GM18505 (cell line): ENCODE measurements around the gene C11orf52.

Experiments
- ATAC-seq: cut with Tn5 transposase; IDR thresholded peaks from one replicate; pipeline ENCODE4 v1.9.1; 2021; ENCODE audit not compliant: unreplicated experiment
- POLR2A ChIP-seq: IDR thresholded peaks from 4 replicates; pipeline ENCODE4 v1.6.1; 2011; ENCODE audit warnings: borderline replicate concordance; ENCODE audit not compliant: insufficient read depth, insufficient read length; ENCODE audit errors: extremely low read depth

The C11orf52 gene

DNA sequence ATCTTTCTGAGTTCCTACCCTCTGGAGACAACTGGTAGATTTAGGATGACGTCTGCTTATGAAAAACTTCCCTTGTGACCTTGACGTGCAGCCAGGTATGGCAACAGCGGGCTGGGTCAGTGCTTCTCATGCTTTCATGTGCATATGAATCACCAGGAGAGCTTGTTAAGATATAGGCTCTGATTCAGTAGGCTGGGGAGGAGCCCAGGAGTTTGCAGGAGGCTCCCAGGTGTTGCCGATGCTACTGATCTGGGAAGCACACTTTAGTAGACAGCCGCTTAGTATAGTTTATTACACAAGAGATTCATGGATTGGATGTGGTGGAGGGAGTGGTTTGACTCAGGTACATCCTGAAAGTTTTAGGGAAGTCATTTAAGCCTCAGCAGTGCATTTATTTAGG, 42.2 kb downstream of the C11orf52 start:
- no peak for ATAC-seq

DNA sequence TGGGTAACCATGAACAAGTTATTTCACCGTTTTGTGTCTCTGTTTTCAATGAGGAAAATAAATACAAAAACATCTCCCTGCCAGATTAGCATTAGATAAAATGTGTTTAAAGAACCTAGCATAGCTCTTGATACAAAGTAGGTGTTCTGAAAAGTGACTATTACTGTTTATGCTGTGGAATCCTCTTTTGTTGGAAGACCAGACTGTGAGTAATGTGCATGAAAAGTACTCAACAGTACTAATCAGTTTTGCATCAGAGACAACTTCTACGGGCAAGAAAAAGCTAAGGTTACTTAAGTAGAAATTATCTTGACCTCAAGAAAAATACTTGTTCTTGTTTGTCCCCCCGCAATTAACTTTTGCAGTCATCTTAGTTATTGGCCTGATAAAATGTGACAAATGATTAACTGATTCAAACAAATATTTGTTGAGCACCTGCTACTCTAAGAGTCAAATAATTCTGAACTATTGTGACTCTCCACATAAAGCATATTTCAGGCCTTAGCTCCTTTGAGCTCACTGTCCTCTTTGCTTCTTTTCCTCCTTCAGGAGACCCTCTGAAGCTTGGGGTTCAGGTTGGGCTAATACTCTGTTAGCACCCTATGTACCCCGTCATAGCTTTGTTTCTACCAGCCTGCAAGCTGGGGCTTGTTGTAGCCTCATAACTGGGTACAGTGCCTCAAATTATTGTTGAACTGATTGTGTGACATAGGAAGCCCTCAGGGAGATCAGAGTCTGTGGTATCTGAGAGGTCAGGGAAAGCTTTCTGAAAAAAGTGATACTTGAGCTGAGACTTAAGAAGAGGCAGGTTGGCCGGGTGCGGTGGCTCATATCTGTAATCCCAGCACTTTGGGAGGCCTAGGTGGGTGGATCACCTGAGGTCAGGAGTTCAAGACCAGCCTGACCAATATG, 42.9 kb downstream of the C11orf52 start:
- no peak for TF ChIP-seq POLR2A
- ATAC-seq, result no peak

More for the DNA sequence above, 42.2 kb downstream of the C11orf52 start:
- TF ChIP-seq POLR2A, result no peak

DNA sequence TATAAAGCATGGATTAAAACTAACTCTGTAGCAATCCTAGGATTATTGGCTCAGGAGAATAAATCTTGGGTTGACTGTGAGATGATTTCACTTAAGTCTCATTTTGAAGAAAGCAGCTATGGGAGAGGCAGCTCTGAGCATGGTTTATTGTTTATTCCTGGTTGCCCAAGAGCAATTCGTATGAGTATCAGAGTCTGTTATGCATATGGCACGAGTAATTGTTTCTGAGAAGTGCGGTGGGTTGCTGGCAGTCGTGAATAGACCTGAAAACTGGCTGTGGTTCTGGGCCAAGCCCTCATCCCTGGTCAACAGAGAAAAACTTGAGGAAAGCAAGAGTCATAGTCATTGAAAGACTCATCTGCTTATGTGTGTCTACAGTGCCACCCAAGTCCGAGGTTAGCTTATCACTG, 45.2 kb downstream of the C11orf52 start:
- no peak for ATAC-seq
- no peak for TF ChIP-seq POLR2A

DNA sequence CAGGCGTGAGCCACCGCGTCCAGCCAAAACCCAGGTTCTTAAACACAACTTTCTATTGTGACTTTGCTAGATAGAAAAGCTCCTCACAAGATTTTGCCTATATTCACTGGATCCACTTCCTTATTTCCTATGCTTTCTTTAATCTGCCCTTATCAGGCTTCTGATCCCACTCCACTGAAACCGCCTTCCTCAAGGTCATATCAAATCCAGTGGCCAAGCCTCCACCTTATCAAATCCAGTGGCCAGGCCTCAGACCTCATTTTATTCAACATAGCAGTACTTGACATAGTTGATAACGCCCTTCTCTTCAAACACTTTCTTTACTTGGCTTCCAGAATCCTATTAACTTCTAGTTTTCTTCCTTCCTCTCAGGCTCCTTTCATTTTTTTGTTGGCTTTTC, 48.0 kb downstream of the C11orf52 start:
- no peak for ATAC-seq

DNA sequence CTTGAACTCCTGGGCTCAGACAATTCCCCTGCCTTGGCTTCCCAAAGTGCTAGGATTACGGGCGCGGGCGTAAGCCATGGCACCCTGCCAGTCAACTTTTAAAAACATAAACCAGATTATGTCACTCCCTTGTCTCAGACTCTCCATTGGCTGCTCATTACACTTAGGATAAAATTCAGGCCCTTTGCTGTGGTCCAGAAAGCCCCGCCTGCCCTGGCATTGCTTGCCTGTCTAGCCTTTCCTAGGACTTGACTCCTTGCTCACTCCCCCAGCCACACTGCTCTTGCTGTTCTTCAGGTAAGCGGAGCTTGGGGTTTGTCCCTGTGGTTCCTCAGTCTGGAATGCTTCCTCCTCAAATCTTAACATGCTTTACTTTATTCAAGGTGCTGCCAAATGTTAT, 48.9 kb downstream of the C11orf52 start:
- TF ChIP-seq POLR2A, result no peak
- no peak for ATAC-seq

More for the DNA sequence above, 48.0 kb downstream of the C11orf52 start:
- no peak for TF ChIP-seq POLR2A

DNA sequence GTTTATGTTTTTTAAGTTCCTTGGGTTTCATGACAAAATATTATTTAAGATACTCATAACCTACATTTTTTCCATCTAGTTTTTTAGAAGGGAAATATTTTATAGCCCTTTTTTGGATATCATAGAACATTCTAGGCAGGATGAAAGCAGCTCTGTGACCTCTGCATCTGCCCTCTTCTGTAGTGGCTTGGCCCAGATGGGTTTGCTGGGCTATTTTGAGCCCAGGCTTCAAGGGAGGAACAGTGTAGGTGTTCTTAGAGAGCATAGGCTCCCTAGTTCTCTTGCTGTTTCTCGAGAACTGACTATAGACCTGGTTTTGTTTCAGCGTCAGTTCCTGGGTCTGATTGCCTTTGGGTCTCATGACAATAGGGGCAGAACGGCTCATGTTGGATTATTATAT, 50.6 kb downstream of the C11orf52 start:
- ATAC-seq, result no peak
- TF ChIP-seq POLR2A, result no peak

DNA sequence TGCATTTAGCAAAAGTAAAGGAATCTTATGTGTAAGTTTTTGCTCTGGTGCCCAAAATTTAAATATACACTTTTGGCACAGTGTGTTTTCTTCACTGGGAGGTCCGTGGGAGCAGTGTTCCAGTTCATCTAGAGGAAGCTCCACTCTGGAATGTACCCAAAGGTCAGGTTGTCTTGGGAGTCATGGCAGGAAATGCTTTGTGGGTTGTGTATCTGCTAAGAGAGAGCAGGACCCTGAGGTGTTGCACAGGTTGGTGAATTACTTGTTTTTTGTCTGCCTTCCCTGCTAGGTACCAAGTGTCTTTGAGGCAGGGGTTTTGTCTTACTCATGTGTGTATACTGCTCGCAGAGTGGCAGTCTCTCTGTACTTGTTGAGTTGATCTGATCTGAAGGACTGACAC, 55.7 kb downstream of the C11orf52 start:
- ATAC-seq, result no peak
- no peak for TF ChIP-seq POLR2A

DNA sequence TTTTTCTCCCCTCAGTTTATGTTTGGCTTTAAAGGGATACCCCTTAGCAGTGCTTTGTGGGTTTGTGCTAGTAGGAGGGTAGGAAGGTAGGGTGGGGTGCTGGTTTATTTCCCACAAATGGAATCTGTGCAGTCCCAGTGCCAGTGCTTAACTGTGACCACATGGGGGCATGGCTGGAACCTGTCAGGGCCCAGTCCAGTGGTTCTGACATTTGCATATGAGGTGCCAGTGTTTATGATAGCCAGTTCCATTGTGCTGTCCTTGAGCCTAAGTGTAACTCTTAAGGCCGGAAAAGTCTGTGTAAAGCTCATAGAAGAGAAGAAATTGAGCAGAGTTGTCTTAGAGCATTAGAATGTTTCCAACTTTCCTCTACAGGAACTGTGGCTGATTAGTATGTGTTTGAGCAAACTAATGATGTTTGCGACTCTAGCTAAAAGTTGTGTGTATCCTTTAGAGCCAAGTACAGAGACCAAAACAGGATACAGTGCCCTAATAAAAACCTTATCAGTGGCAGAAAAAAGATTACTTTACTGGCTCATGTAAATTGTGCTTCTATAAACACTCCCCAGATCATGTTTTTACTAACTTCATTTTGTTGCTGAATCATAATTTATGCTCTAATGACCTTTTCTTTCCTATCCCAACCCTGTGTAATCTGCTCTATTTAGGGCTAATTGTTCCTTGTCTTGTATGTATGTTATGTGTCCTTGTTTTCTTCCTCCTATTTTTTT, 56.5 kb downstream of the C11orf52 start:
- TF ChIP-seq POLR2A, result no peak
- no peak for ATAC-seq

DNA sequence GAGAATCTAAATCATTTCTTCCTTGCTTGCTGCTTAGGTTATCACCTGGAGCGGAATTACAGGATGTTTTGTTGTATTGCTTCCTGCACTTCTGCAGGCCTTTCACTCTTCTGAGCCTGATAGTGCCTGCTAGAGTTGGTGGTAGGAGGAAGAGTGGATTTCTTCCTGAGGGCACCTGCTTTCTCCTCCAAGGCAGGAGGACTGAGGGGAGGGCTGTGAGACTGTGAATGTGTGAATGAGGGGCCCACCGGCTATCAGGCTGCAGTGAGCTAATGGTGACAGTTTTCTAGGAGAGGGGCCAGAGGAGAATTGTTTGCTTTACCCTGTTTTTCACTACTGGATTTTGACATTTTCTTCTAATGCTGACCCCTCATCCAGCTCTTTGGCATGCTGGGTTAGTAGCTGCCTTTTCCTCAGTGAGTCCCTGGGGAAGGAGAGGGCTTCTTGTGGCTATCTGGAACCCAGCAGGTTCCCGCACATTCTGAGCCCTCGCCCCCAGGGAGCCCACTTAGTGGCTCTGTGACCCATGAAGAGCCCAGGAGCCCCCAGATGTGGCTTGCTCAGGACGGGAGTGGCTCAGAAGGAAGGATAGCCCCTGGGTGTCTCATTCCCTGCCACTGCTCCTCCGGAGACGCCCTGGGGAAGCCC, 57.5 kb downstream of the C11orf52 start:
- no peak for TF ChIP-seq POLR2A
- no peak for ATAC-seq
